ENCODE measurements around the gene PGRMC1.

The PGRMC1 gene

DNA sequence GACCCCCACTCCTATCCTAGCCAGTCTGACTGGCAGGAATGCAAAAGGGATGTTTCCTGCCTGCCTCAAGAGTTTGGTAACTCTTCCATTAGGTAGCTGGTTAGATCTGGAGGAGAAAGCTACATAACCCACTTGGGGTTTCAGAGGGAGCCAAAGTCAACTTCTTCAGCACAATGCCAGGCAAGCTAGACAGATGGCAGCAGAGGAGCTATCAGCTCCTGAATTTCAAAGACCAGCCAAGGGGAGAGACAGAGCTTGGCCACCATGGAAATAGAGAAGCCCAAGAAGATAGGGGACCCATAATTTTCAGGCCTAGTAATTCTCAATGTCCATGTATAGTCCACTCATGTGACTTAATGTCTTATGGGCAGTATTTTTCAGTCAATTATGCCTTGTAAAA lies 56.4 kb downstream of the PGRMC1 start:
- no peaks in the 10 kb centered on the region for H3K36me3 ChIP-seq (ENCODE audit: control insufficient read depth, insufficient read depth, low read length)
- H3K4me3 ChIP-seq (replicated peaks; ENCODE audit: low read depth, low read length): no peak overlapping the region
- no peaks in the 10 kb centered on the region for H3K27me3 ChIP-seq (replicated peaks; ENCODE audit: control insufficient read depth, insufficient read depth, low read length)
- TF ChIP-seq, protein P1, sequence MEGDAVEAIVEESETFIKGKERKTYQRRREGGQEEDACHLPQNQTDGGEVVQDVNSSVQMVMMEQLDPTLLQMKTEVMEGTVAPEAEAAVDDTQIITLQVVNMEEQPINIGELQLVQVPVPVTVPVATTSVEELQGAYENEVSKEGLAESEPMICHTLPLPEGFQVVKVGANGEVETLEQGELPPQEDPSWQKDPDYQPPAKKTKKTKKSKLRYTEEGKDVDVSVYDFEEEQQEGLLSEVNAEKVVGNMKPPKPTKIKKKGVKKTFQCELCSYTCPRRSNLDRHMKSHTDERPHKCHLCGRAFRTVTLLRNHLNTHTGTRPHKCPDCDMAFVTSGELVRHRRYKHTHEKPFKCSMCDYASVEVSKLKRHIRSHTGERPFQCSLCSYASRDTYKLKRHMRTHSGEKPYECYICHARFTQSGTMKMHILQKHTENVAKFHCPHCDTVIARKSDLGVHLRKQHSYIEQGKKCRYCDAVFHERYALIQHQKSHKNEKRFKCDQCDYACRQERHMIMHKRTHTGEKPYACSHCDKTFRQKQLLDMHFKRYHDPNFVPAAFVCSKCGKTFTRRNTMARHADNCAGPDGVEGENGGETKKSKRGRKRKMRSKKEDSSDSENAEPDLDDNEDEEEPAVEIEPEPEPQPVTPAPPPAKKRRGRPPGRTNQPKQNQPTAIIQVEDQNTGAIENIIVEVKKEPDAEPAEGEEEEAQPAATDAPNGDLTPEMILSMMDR (IDR thresholded peaks at IDR 0.05; ENCODE audit: insufficient read depth, low read length, poor library complexity, severe bottlenecking): no peak
- no peak for DNase-seq (ENCODE audit: extremely low read depth, insufficient read length)

All from GM06990 (cell line).